Stomach smooth muscle (tissue), 2 donors: ENCODE results near the gene LAP3.

Experiments used
- H3K27ac ChIP-seq: one replicate; pipeline ENCODE4 v1.7.0; 2013; ENCODE audit warnings: mild to moderate bottlenecking, low read length, inconsistent platforms
- H3K27me3 ChIP-seq, 2 donors: one replicate each; pipeline ENCODE4 v1.7.0; 2013; ENCODE audit warnings: low read length in 2 of 2; ENCODE audit not compliant: insufficient read depth in 2 of 2, control insufficient read depth in 1 of 2
- H3K36me3 ChIP-seq, 2 donors: one replicate each; pipeline ENCODE4 v1.7.0; 2013; ENCODE audit warnings: low read length in 2 of 2; ENCODE audit not compliant: control insufficient read depth in 2 of 2, insufficient read depth in 2 of 2
- H3K4me1 ChIP-seq: one replicate; pipeline ENCODE4 v1.7.0; 2013; ENCODE audit warnings: low read length; ENCODE audit not compliant: control insufficient read depth, insufficient read depth
- H3K4me3 ChIP-seq, 2 donors: one replicate each; pipeline ENCODE4 v1.7.0; 2013; ENCODE audit warnings: low read length in 2 of 2
- H3K9ac ChIP-seq, 2 donors: one replicate each; pipeline ENCODE4 v1.7.0; 2013; ENCODE audit warnings: low read length in 2 of 2, mild to moderate bottlenecking in 1 of 2
- H3K9me3 ChIP-seq, 2 donors: one replicate each; pipeline ENCODE4 v1.7.0; 2013; ENCODE audit warnings: low read length in 2 of 2; ENCODE audit not compliant: control insufficient read depth in 2 of 2
- donor health status: healthy.
- donor health status: Pancreatic carcinoma.

The LAP3 gene

GRCh38 chr4:17646693-17647092, 69.7 kb downstream of the LAP3 start:
- Histone ChIP-seq H3K9ac (no peak overlapping the region), H3K4me3 (no peak overlapping the region), H3K27ac (no peak overlapping the region), H3K27me3 (peaks cover 0 to 11% of the 10 kb centered on the region in 2 donors), H3K36me3 (no peaks in the 10 kb centered on the region), H3K4me1 (no peaks in the 10 kb centered on the region), H3K9me3 (no peaks in the 10 kb centered on the region)

DNA sequence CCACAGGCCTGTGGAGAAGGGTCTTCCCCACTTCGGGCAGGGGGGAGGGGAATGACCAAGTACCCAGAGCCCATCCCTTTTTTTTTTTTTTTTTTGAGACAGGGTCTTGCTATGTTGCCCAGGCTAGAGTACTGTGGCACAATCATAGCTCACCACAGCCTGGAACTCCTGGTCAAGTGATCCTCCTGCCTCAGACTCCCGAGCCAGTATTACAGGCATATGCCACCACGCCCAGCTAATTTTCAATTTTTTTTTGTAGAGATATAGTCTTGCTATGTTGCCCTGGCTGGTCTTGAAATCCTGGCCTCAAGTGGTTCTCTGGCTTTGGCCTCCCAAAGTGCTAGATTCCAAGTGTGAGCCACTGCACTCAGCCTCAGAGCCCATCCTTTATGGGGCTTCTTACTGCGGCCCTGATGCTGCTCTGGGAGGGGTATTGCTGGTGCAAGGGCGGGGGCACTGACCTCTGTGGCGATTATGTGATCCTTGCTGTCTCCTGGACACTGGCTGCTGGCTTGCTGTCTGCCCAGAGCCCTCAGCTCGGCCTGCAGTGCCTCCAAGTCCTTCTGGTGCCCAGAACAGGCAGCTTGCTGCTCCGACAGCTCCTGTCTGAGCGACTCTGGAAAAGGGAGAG, 70.3 kb downstream of the LAP3 start:
- Histone ChIP-seq H3K4me1 (no peaks in the 10 kb centered on the region), H3K27me3 (peaks cover 0 to 11% of the 10 kb centered on the region in 2 donors), H3K4me3 (no peak overlapping the region), H3K9me3 (no peaks in the 10 kb centered on the region), H3K36me3 (no peaks in the 10 kb centered on the region), H3K27ac (no peak overlapping the region), H3K9ac (no peak overlapping the region)

- H3K27ac ChIP-seq, result no peak overlapping the region
- no peak overlapping the region for H3K4me3 ChIP-seq
- H3K4me1 ChIP-seq, result no peaks in the 10 kb centered on the region
- H3K36me3 ChIP-seq, result no peaks in the 10 kb centered on the region
- H3K27me3 ChIP-seq, result peaks cover 0 to 8% of the 10 kb centered on the region in 2 donors
- H3K9me3 ChIP-seq, result no peaks in the 10 kb centered on the region
- no peak overlapping the region for H3K9ac ChIP-seq
These were observed 70.9 kb downstream of the LAP3 start for GRCh38 chr4:17647927-17648326.

DNA sequence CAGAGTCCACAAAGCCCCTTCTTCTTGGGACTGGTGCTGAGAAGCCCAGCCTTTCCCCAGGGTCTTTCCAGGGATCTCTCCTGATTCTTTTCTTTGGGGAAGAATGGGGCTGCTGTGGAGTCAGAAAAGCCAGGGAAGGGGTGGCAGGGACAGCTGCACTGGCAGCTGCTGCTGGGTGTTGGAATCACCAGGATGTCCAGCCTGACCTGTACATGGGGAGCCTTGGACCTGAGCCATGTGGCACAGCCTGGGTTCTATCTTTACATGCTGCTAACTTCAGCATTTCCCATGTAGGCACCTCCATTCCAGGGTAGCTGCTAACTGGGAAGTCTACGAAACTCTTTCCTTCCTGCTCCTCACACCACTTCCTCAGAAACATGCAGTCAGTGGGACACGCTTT, 73.4 kb downstream of the LAP3 start:
- H3K4me1 ChIP-seq, result no peaks in the 10 kb centered on the region
- no peaks in the 10 kb centered on the region for H3K9me3 ChIP-seq
- H3K27me3 ChIP-seq, result no peaks in the 10 kb centered on the region
- H3K9ac ChIP-seq, result no peak overlapping the region
- no peak overlapping the region for H3K27ac ChIP-seq
- no peaks in the 10 kb centered on the region for H3K36me3 ChIP-seq
- no peak overlapping the region for H3K4me3 ChIP-seq

GRCh38 chr4:17654701-17655100, 77.7 kb downstream of the LAP3 start:
- Histone ChIP-seq H3K27me3 (no peaks in the 10 kb centered on the region), H3K9ac (no peak overlapping the region), H3K9me3 (no peaks in the 10 kb centered on the region), H3K27ac (no peak overlapping the region), H3K4me1 (no peaks in the 10 kb centered on the region), H3K4me3 (no peak overlapping the region), H3K36me3 (no peaks in the 10 kb centered on the region)

- Histone ChIP-seq H3K9ac (no peak overlapping the region), H3K4me3 (no peak overlapping the region), H3K9me3 (no peaks in the 10 kb centered on the region), H3K27me3 (no peaks in the 10 kb centered on the region), H3K36me3 (no peaks in the 10 kb centered on the region), H3K4me1 (no peaks in the 10 kb centered on the region), H3K27ac (no peak overlapping the region)
These were observed 80.1 kb downstream of the LAP3 start for GRCh38 chr4:17657090-17657489.
